Mucosa of gallbladder (tissue), 1 donor: Measurements from ENCODE around the gene TMEM119. TPM values are rescaled to one million over a fixed set of nuclear protein-coding genes. Genes with fewer than 3 reads are reported as not detected.
"Not testable (repeated sequence)": the region's sequence is repeated elsewhere in the genome, so short reads cannot be mapped to it uniquely, and the experiment has no call there.

Source experiments
- DNase-seq: peaks from one replicate; pipeline ENCODE4 v3.0.0-alpha.2; 2020; ENCODE audit warnings: low spot score
- total RNA-seq: library from RNA; stranded (reverse); gene quantifications from one replicate; pipeline ENCODE4 v1.2.1, GENCODE V29; 2021
- donor health status: DM: no; HTN: no; CAD: no.

TMEM119 gene
- total RNA-seq, 1 donor from 2014 or later = 10.6 TPM

DNA sequence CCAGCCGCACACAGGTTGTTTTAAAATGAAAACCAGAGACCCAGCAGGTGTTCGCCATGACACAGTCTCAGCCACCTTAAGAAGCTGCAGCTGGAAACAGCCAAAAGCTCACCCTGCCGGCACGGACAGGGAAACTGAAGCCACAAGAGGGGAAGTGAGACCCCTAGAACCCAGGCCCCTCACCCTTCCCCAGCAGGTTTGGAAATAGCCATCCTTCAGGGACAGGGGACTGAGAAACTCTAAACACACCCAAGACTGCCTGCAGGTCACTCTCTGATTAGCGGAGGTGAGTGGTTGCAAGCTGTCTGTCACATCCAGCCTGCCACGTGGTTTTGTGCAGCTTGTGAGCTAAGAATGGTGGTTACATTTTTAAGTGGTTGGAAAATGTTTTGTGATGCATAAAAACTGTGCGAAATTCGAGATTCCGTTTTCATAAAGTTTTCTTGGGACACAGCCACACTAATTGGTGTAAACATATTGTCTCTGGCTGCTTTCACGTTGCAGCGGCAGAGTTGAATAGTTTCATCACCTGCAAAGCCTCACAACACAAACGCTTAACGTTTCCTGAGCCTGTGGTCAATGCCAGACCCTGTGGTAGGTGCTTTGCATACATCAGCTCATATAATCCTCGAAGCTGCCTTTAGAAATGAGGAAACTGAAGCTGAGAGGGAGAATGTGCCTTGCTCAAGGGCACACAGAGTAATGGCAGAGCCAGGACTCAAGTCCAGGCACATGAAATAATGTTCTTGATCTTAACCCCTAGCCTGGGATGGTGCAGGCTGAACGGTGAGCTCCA lies 37.5 kb upstream of the TMEM119 start:
- no peak for DNase-seq

DNA sequence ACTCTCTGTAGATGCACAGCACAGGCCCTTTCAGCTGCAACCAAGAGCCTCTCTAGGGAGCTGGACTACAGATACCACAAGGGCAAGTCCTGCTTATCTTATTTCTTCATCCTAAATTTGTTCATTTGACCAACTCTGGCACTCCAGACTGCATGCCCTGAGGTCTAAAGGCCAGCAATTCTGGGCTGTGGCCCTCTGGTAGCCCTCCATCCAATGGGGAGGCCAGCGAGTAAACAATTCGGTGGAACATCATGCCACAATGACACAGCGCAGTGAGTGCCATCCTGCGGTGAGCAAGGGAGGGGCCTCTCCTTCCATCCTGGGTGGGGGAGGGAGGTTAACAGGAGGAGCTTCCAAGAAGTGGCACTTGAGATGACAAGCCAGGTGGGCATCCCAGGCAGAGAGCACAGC lies 36.5 kb upstream of the TMEM119 start:
- no peak for DNase-seq

DNA sequence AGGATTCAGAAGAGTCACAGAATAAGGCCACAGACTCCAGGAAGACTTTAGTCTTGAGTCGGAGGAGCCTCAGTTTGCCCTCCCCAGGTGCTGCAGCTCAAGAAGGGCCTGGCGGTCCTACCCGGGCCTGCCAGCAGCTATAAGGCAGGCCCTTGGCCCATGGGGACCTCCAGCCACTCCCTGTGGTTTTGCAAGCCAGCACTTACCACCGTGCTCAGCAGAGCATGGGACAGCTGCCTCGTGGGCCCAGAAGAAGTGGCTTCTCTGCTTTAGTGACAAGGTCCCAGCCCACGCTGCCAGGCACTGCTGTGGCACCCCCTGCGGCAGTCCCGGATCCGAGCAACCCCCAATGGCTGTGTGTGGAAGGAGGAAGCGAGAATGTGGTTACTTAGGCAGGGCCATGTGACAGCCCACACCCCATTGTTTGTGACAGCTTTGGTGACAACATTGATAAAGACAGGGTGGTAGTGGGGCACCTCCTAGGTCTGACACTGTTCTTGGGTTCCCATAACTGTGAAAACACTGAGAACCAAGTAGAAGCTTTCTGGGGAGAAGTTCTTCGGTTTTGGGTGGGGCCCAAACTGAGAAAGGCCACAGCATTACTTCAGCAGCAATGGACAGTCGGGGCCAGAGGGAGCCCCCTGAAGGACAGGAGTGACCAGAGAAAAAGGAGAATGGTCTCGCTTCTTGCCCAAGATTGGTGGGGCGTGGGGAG lies 35.8 kb upstream of the TMEM119 start, which contains the start of gene SELPLG:
Gene SELPLG, minus strand, starts transcription at position 361 of the 715 bp plus-strand sequence. CDS start 9,587 bp downstream, outside the sequence.
- peak; percentile 62 for DNase-seq

DNA sequence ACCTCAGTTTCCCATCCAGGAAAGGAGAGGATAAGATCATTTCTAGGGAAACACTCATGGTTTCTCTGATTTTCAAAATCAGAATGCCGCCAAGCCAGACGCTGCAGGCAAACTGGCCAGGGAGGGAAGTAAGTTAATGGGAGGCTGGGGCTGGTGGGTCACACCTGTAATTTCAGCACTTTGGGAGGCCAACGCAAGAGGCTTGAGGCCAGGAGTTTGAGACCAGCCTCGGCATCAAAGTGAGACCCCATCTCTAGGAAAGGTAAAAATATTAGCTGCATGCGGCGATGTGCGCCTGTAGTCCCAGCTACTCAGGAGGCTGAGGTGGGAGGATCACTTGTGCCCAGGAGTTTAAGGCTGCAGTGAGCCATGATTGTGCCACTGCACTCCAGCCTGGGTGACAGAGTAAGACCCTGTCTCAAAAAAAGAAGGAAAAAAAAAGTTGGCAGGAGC lies 35.2 kb upstream of the TMEM119 start:
- DNase-seq = no peak

DNA sequence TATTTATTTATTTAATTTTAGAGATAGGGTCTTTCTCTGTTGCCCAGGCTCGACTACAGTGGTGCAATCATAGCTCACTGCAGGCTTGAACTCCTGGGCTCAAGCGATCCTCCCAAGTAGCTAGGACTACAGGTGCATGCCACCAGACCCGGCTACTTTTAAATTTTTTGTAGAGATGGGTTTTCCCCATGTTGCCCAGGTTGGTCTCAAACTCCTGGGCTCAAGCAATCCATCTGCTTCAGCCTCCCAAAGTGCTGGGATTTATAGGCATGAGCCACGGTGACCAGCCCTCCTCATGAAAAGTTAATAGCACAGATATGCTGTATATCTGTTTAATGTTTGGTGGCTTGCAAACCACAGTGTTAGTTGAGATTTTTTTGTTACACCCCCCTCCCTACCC lies 33.4 kb upstream of the TMEM119 start:
- DNase-seq = not testable (repeated sequence)

DNA sequence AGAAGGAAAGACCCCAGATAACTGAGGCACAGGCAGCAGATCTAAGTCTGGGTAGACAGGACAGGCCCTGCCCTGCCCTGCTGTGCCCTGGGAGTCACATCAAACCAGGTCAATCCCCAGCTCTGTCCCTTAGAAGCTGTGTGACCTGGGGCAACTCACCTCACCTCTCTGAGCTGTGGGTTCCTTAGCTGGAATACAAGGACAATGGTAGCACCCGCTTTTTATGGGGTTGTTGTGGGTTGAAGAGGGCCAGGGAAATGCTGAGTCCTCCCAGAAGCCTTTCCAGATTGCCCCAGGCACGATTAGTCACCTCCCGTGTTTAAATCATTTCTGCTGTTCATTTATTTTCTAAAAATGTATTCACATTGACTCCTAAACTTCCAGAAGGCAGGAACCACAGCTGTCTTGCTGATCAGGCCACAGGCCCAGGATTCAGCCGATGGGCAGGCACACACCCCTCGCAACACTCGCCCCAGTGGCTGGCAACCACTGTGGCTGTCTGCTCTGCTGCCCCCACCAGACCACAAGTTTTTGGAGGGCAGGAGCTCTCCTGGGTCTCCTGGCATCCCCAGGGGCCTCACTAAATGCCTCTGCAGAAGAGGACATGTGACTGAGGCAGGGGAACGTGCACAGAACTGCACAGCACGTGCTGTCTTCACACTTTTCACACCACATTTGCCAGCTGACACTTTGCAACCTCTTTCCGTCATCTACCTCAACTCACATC lies 32.8 kb upstream of the TMEM119 start:
- DNase-seq = no peak

DNA sequence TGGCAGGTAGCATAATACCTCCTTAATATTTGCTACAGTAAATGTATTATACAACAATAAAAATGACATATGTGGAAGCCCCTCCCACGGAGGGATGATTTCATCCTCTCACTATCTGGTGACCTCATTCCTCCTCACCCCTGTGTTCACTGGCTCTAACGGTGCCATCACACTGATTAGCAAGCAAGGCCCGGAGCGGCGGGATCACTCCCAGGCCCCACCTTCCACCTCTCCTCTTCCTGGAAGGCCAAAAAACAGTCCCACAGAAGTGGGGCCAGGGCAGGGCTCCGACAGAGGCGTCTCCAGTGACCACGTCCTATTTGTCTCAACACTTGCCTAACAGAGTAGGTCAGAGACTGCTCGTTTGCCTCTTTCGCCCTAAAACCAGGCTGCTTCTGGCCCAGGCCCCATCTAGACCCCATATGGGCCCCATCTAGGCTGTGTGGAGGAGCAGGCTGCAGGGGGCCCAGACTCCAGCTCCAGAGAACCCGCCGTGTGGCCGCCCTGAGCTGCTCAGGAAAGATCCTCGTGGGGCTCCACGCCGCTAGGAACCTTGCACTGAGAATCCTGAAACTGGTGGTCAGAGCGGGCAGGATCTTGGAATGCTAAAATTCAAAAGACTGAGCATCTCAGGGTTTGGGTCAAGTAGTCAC lies 32.1 kb upstream of the TMEM119 start:
- DNase-seq = no peak

DNA sequence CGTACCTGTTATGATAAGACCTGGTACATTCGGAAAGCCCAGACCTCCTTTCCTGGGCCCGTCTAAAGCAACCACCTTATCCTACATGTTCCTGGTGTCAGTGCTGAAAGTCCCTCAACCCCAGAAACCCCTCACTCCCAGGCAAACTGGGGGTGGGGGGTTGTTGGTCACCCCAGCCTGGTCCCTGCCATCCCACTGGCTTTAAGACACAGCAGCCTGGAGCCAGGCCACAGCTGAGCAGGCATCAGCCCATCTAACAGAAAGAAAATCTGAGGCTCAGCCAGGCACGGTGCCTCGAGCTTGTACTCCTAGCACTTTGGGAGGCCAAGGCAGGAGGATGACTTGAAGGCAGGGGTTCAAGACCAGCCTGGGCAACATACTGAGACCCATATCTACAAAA lies 31.3 kb upstream of the TMEM119 start:
- DNase-seq = no peak

DNA sequence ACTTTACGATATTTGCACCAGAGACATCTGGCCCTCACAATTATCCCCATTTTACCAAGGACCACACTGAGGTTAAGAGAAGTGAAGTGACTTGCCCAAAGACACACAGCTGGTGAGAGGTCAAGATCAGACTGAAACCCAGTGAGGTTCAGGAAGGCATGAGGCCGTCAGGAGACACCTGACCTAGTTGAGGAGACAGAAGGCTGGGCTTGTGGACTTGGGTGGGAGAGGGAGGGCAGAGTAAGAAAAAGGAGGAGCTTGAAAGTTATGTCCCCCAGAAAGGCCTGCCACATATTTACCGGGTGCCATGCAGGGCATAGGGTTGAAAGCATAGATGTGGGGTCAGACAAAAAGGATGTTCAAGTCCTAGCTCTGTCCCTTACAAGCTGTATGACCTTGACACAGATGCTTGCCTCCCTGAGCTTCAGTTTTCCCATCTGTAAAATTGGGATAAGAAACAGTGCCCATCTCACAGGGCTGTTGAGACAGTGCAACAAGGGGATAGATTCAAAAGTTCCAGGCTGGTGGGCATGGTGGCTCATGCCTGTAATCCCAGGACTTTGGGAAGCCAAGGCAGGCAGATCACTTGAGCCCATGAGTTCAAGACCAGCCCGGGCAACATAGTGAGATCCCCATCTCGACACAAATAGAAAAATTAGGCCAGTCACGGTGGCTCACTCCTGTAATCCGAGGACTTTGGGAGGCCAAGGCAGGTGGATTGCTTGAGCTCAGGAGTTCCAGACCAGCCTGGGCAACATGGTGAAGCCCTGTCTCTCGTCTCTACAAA lies 29.4 kb upstream of the TMEM119 start:
- no peak for DNase-seq

DNA sequence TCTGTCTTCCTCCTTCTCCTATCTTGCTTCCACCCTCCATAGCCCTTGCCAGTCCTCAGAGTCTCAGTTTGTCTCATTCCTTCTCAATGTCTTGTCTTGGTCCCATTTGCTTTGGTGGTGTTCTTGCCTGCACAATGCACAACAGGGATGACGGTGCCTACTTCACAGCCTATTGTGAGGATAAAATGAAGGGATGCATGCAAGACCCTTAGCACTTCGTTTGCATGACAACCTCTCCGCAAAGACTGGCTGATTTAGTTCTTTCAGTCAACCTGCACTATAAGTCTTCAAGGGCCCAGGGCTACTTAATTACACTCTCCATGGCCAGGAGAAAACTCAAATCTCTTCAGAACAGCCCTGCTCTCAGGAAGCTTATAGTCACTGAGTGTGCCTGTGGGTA lies 27.3 kb upstream of the TMEM119 start:
- no peak for DNase-seq

DNA sequence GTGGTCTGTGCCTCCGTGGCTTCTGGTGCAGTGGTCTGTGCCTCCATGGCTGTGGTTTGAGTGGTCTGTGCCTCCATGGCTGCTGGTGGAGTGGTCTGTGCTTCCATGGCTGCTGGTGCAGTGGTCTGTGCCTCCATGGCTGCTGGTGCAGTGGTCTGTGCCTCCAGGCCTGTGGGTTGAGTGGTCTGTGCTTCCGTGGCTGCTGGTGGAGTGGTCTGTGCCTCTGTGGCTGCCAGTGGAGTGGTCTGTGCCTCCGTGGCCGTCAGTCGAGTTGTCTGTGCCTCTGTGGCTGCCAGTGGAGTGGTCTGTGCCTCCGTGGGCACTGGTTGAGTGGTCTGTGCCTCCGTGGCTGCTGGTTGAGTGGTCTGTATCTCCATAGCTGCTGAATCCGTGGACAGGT lies 25.7 kb upstream of the TMEM119 start:
- no peak for DNase-seq

DNA sequence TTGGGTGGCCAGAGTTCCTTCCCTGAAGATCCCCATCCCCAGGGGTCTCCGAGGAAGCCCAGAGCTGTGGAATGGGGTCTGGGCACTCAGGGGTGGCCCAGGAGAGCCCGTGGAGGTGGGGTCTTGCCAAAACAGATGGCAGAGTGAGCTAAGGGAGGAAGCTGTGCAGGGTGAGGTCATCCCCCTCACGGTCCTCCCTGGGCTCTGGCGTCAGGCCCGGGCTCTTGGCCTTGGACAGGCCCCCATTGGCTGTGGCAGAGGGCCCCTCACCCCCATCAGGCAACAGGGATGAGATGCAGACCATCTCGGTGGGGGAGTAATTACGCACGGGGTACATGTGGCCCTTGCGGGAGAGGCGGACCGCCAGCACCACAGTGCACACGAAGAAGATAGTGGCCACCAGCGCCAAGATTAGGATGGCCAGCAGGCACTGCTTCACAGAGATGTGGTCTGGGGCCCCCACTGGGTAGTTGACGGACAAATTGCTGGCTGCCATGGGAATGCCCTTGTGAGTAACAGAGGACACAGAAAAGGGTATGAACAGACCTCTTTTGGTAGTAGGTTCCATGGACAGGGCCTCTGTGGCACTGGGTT lies 25.1 kb upstream of the TMEM119 start:
- no peak for DNase-seq

DNA sequence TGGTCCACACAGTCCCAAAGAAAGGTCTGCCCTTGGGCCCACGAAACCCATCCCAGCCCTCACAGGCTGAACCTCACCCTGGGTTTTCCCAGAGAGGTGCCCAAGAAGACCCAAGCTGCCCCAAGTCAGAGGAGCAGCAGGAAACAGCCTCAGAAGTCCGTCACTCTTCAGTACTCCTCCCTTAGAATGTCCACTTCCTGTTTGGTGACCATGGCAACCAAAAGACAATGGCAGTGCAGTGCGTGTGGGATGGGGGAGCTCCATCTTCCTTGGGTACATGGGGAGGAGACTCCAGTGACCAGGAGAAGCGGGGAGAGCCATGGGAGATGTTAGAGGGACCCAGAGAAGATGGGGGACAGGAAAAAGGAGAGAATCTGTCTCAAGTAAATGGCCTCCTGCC lies 24.5 kb upstream of the TMEM119 start:
- DNase-seq = no peak

DNA sequence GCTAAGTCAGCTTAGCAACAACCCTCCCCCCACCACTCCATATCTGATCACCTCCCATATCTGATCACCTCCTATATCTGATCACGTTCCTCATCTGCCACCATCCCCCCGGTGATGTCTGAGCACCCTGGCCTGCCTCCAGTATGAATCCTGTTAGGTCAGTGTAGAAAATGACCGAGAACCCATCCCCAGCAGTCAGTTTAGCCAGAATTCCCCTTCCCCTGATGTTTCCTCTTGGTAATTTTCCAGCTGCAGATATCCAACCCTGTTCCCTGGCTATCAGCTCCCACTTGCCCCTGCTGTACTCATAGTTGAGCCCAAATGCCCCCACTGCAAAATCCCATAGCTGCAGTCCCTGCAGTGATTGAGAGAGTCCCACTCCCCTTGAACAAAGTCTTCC lies 23.3 kb upstream of the TMEM119 start:
- no peak for DNase-seq

DNA sequence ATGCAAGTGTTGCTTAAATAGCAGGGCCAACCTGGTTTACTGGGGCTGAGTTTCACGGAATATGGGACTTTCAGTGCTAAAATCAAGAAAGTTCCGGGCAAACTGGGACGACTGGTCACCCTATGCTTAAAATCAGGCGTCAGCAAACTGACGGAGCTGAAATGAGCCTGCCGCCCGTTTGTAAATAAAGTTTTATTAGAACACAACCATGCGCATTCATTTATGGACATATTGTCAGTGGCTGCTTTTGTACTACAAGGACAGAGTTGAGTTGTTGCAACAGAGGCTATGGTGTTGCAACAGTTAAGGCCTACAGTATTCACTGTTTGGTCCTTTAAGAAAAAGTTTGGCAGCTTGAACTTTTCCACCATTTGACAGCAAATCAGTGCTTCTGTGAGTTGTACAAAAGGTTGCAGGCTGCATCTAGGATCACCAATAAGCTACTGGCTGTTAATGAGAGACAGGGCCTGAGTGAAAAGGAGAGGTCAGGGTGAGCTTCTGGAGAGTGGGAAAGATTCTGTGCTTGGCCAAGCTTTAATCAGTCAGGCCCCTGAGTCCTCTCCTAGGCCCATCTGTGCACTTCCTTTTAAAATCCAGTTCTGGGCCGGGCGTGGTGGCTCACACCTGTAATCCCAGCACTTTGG lies 22.5 kb upstream of the TMEM119 start:
- no peak for DNase-seq

DNA sequence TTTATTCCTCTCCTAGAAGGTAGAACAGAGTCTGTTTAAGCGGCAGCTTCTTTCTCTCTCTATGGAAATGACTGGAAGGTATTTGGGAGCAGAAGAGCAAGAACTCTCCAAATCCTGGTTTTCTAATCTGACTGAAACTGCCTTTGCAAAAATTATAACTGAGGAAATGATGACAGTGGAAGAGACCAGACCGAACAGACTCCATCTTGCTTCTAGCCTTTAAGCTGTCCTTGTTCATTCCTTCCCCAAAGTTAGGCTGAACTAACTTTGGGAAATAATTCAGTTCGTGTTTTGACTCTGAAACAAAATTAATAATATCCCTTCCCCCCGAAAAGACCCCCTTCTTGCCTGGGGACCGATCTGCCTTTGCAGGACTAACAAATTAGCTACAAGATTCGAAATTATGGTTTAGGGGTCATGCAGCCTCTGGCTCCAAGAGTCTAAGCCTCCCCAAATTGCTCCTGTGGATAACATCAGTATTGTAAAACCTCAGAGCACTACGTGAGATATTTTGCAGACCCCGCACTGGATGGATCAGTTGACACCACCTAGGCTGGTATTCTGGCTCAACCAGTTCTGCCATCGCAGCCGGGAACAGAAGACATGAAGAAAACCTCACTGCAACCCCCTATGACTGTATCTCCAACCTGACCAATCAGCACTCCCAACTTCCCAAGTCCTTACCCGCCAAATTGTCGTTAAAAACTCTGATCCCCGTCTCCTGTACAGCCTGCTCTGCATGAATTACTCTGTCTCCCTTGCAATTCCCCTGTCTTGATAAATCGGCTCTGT lies 21.7 kb upstream of the TMEM119 start:
- no peak for DNase-seq

DNA sequence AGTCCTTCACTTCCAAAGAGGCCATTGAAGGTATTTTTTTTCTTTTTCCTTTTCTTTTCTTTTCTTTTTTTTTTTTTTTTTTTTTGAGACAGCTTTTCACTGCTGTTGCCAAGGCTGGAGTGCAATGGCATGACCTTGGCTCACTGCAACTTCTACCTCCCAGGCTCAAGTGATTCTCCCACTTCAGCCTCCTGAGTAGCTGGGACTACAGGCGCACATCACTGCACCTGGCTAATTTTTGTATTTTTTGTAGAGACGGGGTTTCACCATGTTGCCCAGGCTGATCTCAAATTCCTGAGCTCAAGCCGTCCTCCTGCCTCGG lies 21.0 kb upstream of the TMEM119 start:
- DNase-seq = not testable (repeated sequence)

DNA sequence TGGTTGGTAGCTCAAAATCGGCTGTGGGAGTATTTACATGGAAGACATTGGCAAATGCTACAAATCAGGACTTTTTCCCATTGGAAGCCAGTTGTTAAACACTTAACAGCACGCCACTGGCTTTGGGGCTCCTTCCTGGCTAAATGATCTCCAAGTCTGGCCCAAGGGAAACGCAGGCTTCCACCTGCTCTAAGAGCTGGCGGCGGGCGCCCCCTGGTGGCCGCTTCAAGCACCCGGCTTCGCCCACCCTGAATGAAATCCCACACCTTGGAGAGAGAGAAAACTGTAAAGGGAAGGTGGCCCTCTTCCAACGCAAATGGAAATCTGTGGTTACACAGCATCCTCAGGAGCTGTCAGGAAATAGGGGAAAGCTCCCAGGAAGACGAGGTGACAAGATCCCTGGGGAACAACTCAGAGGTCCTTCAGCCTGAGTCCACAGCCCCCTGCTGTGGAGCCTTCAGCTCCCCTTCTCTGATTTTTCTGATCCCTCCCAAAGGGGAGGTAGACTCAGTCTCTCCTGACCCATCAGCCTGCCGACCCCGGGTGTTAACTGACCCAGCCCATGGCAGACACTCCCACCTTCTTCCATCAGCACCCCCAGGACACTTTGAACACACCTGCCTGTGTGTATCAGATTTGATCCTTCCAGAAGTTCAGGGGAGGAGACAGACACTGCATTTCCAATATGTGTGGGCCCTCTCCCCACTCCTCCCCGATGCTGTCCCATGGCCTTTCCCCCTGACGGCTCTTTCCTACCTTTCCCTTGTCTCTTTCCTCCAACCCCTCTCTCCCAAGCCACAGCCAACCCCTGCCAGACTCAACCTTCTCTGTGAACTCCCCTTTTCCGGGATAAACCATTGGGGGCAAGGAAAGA lies 20.4 kb upstream of the TMEM119 start:
- DNase-seq = peak; percentile 76
